HG03175 (cell line): ENCODE results near the gene CENPV.
"Not testable (repeated sequence)": the region's sequence is repeated elsewhere in the genome, so short reads cannot be mapped to it uniquely, and the experiment has no call there.

Experiments used
- ATAC-seq: cut with Tn5 transposase; IDR thresholded peaks from one replicate; pipeline ENCODE4 v1.9.1; 2021; ENCODE audit warnings: mild to moderate bottlenecking, moderate library complexity; ENCODE audit not compliant: unreplicated experiment

CENPV gene

DNA sequence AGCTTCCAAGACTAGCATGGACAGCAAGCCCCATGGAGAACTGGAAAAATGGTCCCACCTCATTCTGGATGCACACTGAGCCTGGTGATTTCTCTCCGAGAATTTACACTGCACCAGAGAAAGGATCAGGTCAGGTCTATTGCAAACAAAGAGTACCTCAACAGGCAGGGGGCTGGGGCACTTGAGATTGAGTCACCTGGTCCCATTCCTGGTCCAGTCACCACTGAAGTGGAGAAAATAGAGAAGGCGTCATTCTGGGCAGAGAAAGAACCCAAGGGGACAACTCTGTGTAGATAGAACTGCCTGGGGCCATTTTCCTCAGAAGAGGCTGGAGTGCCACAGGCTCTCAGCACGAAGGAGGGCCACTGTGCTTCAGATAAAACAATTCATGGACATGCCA, 38.4 kb downstream of the CENPV start:
- ATAC-seq: no peak

DNA sequence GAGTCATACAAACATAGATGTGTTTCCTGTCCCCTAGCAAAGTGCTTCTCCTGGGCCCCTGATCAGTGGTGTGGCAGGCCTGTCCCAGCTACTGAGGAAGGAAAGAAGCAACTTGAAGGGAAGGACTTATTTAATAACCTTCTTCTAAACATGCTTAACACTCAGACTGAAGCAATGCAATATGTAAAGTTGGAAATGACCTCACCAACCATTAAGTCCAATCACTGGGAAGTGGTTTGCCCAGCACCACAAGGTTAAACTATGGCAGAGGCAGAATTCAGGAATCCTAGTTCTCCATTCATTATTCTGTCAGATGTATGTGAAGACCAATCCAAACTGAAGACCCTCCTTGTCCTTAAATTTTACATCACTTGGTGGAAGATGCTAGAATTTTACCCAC, 39.1 kb downstream of the CENPV start:
- ATAC-seq: no peak

DNA sequence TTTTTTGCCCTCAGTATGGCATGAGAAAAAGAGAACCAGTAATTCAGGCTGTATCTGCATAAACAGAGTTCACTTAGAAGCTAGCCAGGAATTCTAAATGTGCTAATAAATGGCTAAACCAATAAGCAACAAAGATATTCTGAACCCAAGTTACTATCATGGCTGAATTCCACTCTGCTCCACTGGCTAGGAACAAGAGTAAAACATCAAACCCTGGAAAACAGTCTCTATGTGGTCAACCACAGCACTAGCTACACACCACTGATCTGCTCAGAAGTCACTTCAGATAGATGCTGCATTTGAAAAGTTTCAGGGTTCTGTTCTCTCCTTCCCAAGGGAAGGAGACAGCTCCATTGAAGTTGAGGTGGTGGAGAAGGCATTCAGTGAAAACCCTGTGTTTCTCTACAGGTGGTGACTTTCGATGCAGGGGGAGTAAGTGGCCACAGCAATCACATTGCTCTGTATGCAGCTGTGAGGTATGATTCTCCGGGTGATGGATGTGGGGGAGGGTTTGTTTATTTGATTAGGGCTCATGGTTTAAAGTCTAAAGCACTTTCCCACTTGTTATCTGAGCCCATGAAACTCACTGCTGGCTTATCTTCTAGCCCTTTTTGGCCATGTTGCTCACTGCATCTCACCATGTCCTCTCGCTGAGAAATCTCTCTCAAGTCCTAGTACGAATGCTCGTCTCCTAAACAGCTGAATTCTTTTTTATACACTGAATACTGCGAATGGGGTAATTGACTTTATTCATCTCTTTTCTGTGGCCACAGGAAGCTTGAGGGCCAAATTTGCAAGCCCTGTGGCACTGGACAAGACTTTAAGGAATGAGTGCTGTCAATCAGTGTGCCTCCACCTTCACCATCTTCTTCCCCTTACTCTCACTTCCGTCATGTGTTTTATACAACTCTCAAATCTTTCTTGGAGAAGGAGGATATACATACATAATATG, 39.9 kb downstream of the CENPV start:
- no peak for ATAC-seq

DNA sequence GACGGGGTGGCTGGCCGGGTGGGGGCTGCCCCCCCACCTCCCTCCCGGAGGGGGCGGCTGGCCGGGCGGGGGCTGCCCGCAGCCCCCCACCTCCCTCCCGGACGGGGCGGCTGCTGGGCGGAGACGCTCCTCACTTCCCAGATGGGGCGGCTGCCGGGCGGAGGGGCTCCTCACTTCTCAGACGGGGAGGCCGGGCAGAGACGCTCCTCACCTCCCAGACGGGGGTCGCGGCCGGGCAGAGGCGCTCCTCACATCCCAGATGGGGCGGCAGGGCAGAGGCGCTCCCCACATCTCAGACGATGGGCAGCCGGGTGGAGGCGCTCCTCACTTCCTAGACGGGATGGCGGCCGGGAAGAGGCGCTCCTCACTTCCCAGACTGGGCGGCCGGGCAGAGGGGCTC, 41.2 kb downstream of the CENPV start:
- ATAC-seq: not testable (repeated sequence)

DNA sequence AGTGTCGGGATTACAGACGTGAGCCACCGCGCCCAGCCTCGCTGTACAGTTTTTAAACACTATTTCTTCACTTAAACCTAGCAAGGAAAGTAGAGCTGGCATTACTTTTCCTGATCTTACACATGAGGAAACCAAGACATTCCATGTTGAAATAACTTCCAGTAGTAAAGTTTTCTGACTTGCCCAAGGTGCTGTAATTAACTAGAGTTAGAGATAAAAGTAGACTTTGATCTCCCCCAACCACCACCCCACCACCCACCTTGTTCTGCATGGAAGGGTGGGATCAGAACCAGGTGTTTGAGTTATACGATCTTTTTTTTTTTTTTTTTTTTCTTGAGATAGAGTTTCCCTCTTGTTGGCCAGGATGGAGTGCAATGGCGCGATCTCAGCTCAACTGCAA, 47.1 kb downstream of the CENPV start:
- no peak for ATAC-seq

DNA sequence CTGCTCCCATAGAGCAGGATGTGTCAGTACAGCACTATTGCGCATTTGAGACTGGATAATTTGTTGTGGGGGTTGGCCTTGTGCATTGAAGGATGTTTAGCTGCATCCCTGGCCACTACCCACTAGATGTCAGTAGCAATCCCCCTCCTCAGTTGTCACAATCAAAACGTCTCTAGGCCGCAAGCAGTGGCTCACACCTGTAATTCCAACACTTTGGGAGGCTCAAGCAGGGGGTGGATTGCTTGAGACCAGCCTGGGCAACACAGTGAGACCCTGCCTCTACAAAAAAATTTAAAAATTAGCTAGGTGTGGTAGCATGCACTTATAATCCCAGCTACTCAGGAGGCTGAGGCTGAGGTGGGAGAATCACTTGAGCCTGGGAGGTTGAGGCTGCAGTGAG, 48.4 kb downstream of the CENPV start:
- no peak for ATAC-seq

DNA sequence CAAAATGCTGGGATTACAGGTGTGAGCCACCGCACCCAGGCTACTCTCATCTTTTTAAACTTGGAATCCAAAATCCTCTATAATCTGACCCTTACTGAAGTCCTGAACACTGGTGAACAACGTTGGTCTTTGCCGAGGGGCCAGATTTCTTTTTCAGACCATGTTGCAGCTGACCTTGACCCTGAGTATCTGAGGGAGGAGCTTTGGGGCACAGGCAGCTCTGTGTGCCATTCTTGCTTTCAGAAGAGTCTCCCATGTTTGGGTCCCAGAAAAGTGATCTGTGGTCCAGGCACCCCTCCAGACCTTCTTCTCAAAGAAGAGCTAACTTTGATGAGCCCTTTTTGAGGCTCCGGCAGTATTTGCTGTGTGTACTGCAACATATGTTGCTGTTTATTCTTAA, 50.4 kb downstream of the CENPV start:
- no peak for ATAC-seq

DNA sequence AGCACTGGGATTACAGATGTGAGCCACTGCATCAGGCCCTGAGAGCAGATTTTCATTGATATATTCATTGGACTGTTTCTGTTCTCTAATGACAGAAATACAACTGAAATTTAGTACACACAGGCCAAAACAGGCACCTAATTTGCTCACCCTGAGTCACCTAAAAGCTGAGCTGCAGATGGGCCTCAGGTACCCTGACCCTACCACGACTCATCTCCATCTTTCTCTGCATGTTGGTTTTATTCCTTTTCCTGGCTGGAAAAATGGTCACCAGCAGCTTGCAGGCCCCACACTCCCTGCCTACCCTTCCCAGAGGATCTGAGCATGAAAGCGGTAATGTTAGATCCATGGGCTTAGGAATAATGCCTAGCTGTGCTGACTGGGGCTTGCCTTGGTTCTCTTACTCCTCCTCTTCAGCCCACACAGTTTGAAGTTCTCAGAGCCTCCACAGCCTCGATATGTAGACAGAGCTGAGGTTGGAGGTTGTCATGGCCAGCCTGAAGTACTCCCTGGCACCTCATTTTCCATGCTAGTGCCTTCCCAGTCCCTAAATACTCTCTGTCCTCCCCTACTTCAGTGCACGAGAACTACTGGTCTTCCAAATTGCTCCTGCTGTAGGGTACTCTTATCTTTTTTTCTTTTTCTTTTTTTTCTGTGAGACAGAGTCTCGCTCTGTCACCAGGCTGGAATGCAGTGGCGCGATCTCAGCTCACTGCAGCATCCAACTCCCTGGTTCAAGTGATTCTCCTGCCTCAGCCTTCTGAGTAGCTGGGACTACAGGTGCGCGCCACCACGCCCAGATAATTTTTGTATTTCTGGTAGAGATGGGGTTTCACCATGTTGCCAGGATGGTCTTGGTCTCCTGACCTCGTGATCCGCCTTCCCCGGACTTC, 51.1 kb downstream of the CENPV start:
- no peak for ATAC-seq

DNA sequence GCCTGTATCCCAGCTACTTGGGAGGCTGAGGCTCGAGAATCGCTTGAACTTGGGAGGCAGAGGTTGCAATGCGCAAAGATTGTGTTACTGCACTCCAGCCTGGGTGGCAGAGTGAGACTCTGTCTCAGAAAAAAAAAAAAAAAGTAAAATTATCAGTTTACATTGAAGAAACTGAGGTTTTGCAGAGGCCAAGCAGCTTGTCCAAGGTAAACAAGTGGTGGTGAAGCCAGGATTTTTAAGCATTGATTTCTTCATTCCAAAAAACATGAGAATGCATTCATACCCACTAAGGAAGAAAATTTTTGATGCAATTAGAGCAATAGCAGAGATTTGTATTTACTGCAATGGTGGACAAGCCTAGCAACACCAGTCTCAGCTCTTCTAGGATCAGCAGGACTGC, 52.7 kb downstream of the CENPV start:
- no peak for ATAC-seq

DNA sequence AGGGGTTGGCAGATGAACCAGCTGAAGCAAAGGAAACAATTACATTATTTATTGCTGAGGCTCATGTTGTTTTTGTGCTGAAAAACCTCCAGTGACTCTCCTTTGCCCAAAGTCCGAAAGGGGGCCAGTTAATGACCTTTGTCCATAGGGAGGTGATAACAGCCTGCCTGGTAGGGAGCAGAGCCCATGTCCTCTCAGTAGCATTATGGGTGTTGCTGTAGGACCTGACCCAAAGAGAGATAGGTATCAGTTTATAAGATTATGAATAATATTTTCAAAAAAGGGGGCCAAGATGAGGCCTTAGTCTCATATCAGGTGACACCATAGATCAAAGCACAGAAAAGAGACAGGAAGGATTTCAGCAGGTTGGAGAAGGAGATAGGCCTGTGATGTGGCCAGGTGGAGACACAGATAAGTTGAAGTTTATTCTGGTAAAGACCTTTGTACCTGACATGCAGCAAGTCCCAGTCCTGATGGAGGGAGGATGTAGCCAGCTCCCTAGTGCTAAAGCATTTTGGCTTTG, 55.1 kb downstream of the CENPV start:
- no peak for ATAC-seq

DNA sequence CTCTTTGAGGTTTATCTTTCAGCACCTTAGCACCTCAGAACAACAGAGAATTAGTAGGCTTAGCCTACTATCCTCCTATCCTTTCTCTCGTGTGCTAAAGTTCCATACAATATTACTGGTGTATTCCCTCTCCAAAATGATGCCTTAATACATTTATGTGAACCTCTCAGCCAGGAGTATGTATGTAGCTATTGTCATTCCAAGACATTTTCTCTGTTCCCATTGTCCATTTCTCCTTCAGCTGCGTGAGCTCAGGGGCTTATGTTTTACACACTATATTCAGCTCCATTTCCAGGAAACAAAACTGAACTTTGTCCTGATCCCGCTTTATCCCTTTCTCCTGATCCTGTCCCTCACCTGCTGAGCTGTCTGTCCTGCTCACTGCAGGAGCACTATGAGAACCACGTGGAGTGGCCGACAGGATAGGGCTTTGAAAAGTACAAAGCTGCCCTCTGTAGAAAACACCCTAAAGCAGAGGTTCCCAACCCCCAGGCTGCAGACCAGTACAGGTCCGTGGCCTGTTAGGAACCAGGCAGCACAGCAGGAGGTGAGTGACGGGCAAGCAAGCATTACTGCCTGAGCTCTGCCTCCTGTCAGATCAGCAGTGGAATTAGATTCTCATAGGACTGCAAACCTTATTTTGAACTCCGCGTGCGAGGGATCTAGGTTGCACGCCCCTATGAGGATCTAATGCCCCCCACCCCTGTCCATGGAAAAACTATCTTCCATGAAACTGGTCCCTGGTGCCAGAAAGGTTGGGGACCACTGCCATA, 55.7 kb downstream of the CENPV start:
- no peak for ATAC-seq

DNA sequence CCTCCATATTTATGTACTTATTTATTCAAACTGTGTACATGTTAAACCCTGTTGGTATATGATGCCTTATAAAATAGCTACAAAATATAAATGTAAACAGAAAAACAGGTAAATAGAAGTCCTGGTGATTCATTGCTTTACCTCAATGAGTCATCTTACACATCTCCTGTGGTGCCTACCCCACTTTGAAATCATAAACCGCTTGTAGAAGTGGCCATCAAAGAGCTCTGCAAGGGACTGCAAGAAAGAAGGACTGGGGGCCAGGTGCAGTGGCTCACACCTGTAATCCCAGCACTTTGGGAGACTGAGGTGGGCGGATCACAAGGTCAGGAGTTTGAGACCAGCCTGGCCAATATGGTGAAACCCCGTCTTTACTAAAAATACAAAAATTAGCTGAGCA, 57.2 kb downstream of the CENPV start:
- ATAC-seq: not testable (repeated sequence)

DNA sequence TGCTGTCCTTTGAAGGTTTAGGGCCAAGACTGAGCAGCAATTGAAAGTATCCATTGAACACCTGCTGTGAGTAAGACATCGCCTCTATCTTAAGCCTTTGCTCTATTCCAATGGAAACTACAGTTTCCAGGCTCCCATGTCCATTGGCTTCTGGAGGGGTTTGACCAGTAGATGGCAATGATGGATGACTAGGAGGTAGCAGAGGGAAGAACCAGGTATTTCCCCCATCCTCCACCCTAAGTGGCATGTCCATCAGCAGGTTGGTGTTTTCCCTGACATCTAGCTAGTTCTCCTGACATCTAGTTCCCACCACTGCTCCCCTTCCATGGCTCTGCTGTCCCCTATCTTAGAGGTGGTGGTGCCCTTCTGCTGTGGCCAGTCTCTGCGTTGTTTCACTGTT, 58.7 kb downstream of the CENPV start:
- no peak for ATAC-seq

DNA sequence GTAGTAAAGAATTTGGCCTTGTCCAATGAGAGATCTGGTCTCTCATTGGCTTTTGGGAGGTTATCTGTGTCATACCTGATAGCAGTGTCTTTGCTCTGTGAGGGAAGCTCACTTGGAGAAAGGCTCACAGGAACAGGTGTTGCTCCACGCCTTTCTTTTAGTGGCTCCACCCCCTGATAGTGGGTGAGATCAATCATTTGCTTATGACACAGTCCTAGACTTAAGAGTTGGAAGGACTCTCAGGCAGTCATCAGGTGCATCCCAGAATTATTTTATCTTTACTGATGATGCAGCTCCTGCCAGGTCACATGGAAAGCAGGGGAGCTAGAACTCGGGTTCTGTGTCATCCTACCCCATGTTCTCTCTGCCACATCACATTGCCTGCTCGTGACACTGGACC, 59.3 kb downstream of the CENPV start:
- no peak for ATAC-seq
